Activated T-helper 1 cell treated with anti-CD3 and anti-CD28 coated beads, Interleukin-12 subunit alpha, Interleukin-12 subunit beta, Interleukin-2, Interleukin-4 antibody, amounts not matched to agents 30 ng/mL and 10 ng/mL and 1 ng/mL, durations not matched to agents 14 hours and 24 hours and 36 hours (primary cell): ENCODE data around the gene GALNT14. TPM values are rescaled to one million over a fixed set of nuclear protein-coding genes. Genes with fewer than 3 reads are reported as not detected.

Source experiments
- total RNA-seq: library from RNA; stranded (reverse); gene quantifications from 2 replicates; pipeline ENCODE4 v1.2.3, GENCODE V29; 2022

The GALNT14 gene
- total RNA-seq, 1 donor from 2014 or later: 0.21 TPM

Other genes starting within 250 kb of the GALNT14 start
- gene CAPN14, start 79.1 kb upstream of the GALNT14 start, total RNA-seq: 0.18 and 0.20 TPM in 2 replicates
- 1.9 and 2.1 TPM in 2 replicates for gene EHD3, start 95.7 kb upstream of the GALNT14 start, total RNA-seq